Activated T-helper 1 cell treated with anti-CD3 and anti-CD28 coated beads, Interleukin-12 subunit alpha, Interleukin-12 subunit beta, Interleukin-2, Interleukin-4 antibody, amounts not matched to agents 30 ng/mL and 10 ng/mL and 1 ng/mL, durations not matched to agents 14 hours and 24 hours and 36 hours (primary cell): ENCODE data around the gene FAM240A. TPM values are rescaled to one million over a fixed set of nuclear protein-coding genes. Genes with fewer than 3 reads are reported as not detected.
"Not testable (repeated sequence)": the region's sequence is repeated elsewhere in the genome, so short reads cannot be mapped to it uniquely, and the experiment has no call there.

Source experiments
- DNase-seq: peaks from one replicate; pipeline ENCODE4 v3.0.0; 2021; ENCODE audit warnings: low spot score
- H3K27ac Mint-ChIP-seq: one replicate; pipeline ENCODE4 v1.8.0; 2021; ENCODE audit warnings: mild to moderate bottlenecking, mixed read lengths
- H3K27me3 Mint-ChIP-seq: one replicate; pipeline ENCODE4 v1.8.0; 2022; ENCODE audit warnings: mild to moderate bottlenecking, moderate library complexity, mixed read lengths; ENCODE audit not compliant: insufficient read depth
- H3K36me3 Mint-ChIP-seq: one replicate; pipeline ENCODE4 v1.8.0; 2021; ENCODE audit warnings: low read depth, mixed read lengths
- H3K4me1 Mint-ChIP-seq: one replicate; pipeline ENCODE4 v1.8.0; 2021; ENCODE audit warnings: low read depth, mixed read lengths
- H3K4me3 Mint-ChIP-seq: one replicate; pipeline ENCODE4 v1.8.0; 2021; ENCODE audit warnings: mild to moderate bottlenecking, moderate library complexity, mixed read lengths
- H3K9me3 Mint-ChIP-seq: one replicate; pipeline ENCODE4 v1.8.0; 2021; ENCODE audit warnings: mixed read lengths
- intact Hi-C: fragments of 100-400 bp; cut with micrococcal nuclease; formaldehyde crosslinking; loops from one replicate; pipeline ENCODE4 v1.15.1; 2024
- total RNA-seq: library from RNA; stranded (reverse); gene quantifications from 2 replicates; pipeline ENCODE4 v1.2.3, GENCODE V29; 2022

FAM240A gene
- total RNA-seq, 1 donor from 2014 or later, result not detected

- H3K4me3 Mint-ChIP-seq, H3K36me3 Mint-ChIP-seq, intact Hi-C loops, DNase-seq, H3K9me3 Mint-ChIP-seq, H3K4me1 Mint-ChIP-seq, H3K27ac Mint-ChIP-seq: not testable (repeated sequence)
- peaks cover 18% of the 10 kb centered on the region for H3K27me3 Mint-ChIP-seq
These were observed 34.6 kb upstream of the FAM240A start for GRCh38 chr3:46577580-46578249.

- no peaks in the 10 kb centered on the region for H3K4me1 Mint-ChIP-seq
- DNase-seq, result no peak
- intact Hi-C loops, result no loop called here
- no peaks in the 10 kb centered on the region for H3K36me3 Mint-ChIP-seq
- peaks cover 18% of the 10 kb centered on the region for H3K27me3 Mint-ChIP-seq
- no peak overlapping the region for H3K27ac Mint-ChIP-seq
- no peaks in the 10 kb centered on the region for H3K9me3 Mint-ChIP-seq
- no peak overlapping the region for H3K4me3 Mint-ChIP-seq
These were observed 33.2 kb upstream of the FAM240A start for GRCh38 chr3:46578973-46579755.

DNA sequence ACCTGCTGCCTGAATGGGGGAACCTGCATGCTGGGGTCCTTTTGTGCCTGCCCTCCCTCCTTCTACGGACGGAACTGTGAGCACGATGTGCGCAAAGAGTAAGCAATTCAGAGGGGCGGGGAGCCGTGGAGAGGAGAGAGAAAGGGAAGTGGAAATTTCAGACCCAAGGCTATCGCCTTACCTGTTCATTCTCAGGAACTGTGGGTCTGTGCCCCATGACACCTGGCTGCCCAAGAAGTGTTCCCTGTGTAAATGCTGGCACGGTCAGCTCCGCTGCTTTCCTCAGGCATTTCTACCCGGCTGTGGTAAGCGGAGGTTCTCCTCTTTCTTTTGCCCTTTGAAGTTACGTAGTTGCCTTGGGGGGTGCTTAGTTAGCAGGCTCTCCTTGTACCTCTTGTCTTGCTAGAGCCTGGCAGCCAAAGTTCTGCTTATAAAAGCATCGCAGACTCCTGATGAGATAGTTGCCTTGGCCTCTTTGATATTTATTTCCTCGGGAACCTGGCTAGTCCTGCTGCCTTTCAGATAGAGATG, 32.5 kb upstream of the FAM240A start:
- Mint-ChIP-seq H3K4me3 (no peak overlapping the region), H3K9me3 (no peaks in the 10 kb centered on the region), H3K27ac (no peak overlapping the region), H3K27me3 (peaks cover 18% of the 10 kb centered on the region), H3K36me3 (no peaks in the 10 kb centered on the region), H3K4me1 (no peaks in the 10 kb centered on the region)
- no peak for DNase-seq
- intact Hi-C loops, result no loop called here

DNA sequence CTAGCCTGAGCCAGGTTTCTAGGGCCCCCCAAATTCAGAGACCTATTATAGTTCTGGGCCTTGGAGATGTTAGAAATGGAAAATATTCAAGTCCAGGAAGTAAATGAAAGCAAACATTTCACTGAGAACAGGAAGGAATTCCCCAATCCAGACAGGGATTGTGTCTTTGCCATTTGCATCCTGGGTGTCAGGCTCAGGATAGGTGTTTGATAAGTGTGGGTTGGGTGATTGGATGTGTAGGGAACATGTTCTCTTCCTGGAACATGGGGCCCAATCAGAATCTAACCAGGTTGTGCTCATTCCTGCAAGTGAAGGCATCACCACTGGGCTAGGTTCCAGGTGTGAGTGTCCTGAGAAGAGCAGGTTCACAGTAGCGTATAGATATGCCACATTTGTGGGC, 31.6 kb upstream of the FAM240A start:
- H3K4me3 Mint-ChIP-seq, result no peak overlapping the region
- H3K36me3 Mint-ChIP-seq, result no peaks in the 10 kb centered on the region
- H3K27me3 Mint-ChIP-seq, result peaks cover 15% of the 10 kb centered on the region
- no peaks in the 10 kb centered on the region for H3K9me3 Mint-ChIP-seq
- intact Hi-C loops, result no loop called here
- H3K4me1 Mint-ChIP-seq, result no peaks in the 10 kb centered on the region
- no peak for DNase-seq
- H3K27ac Mint-ChIP-seq, result no peak overlapping the region

- Mint-ChIP-seq H3K36me3 (no peaks in the 10 kb centered on the region), H3K27me3 (peaks cover 18% of the 10 kb centered on the region), H3K4me3 (no peak overlapping the region), H3K9me3 (no peaks in the 10 kb centered on the region), H3K27ac (no peak overlapping the region), H3K4me1 (no peaks in the 10 kb centered on the region)
- DNase-seq, result no peak
- intact Hi-C loops, result no loop called here
These were observed 27.5 kb upstream of the FAM240A start for GRCh38 chr3:46584598-46585467.

DNA sequence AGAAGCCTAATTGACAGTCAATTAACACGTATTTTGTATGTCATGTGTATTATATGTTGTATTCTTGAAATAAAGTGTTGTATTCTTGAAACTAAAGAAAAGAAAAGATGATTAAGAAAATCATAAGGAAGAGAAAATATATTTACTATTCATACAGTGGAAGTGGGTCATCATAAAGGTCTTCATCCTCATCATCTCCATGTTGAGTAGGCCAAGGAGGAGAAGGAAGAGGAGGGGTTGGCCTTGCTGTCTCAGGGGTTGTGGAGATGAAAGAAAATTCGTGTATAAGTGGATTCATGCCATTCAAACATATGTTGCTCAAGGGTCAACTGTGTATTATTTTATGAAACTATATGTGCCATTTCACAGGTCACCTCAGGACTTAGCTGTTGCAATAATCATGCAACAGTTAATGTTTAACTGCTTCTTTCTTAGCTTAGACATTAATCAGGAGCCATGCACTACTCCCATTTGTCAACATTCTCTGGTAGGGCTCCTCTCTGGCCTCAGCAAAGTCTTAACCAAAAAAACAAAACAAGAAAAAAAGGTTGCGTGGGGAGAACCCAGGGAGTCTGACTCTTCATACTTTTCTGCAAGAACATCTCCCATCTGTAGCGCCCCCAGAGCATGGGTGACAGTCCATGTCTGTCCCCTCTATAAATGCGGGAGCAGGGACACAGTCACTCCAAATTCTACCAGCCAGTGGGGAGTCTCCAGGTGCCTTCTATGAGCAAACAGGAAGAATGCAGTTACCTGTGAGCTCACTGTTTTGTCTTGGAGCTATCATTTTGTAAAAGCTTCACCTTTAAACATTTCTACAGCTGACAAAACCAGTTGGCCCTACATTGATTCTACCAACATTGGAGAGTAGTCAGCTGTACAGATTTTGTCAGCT, 26.3 kb upstream of the FAM240A start:
- Mint-ChIP-seq H3K9me3 (no peaks in the 10 kb centered on the region), H3K36me3 (no peaks in the 10 kb centered on the region), H3K4me1 (no peaks in the 10 kb centered on the region), H3K4me3 (no peak overlapping the region), H3K27me3 (peaks cover 20% of the 10 kb centered on the region), H3K27ac (no peak overlapping the region)
- DNase-seq, result no peak
- intact Hi-C loops, result no loop called here

- H3K4me1 Mint-ChIP-seq, result no peaks in the 10 kb centered on the region
- no peak overlapping the region for H3K4me3 Mint-ChIP-seq
- H3K27me3 Mint-ChIP-seq, result peaks cover 22% of the 10 kb centered on the region
- H3K27ac Mint-ChIP-seq, result no peak overlapping the region
- no peak for DNase-seq
- no peaks in the 10 kb centered on the region for H3K36me3 Mint-ChIP-seq
- intact Hi-C loops, result no loop called here
- H3K9me3 Mint-ChIP-seq, result no peaks in the 10 kb centered on the region
These were observed 25.5 kb upstream of the FAM240A start for GRCh38 chr3:46586738-46587246.

- DNase-seq, H3K27ac Mint-ChIP-seq, H3K4me3 Mint-ChIP-seq, H3K9me3 Mint-ChIP-seq, H3K36me3 Mint-ChIP-seq, intact Hi-C loops, H3K4me1 Mint-ChIP-seq: not testable (repeated sequence)
- peaks cover 24% of the 10 kb centered on the region for H3K27me3 Mint-ChIP-seq
These were observed 25.1 kb upstream of the FAM240A start for GRCh38 chr3:46587268-46587667.

DNA sequence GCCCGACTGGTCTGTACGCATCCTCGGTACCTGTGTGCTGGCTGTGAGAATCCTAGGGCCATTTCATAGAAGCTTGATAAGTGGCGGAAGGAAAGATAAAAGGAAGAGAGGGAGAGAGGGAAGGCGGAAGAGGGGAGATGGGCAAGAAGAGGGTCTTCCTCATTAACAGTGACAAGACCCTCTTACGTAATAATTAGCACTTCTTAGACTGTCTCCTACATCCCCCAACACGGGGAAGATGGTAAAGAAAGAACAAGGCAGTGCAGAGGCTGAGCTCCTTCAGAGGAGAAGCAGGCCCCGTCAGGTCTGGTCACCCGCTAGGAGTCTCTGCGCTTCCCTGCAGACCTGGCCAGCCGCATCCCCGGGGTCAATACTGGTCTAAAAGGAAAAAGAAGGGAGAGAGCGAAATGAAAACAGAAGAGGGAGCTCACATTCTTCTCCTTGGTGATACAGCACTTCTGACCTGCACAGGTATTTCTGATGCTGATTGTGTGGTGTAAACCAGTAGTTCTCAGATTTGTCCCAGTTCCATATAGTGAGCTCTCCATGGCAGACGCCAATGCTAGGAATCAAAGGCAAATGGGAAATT, 19.0 kb upstream of the FAM240A start:
- intact Hi-C loops, result no loop called here
- Mint-ChIP-seq H3K36me3 (no peaks in the 10 kb centered on the region), H3K4me1 (no peaks in the 10 kb centered on the region), H3K9me3 (no peaks in the 10 kb centered on the region), H3K27ac (no peak overlapping the region), H3K27me3 (peaks cover 25% of the 10 kb centered on the region), H3K4me3 (no peak overlapping the region)
- no peak for DNase-seq

GRCh38 chr3:46593979-46594378, 18.3 kb upstream of the FAM240A start:
- H3K4me1 Mint-ChIP-seq, result no peaks in the 10 kb centered on the region
- H3K9me3 Mint-ChIP-seq, result no peaks in the 10 kb centered on the region
- no peaks in the 10 kb centered on the region for H3K36me3 Mint-ChIP-seq
- no peak overlapping the region for H3K27ac Mint-ChIP-seq
- peaks cover 29% of the 10 kb centered on the region for H3K27me3 Mint-ChIP-seq
- no peak for DNase-seq
- intact Hi-C loops, result no loop called here
- H3K4me3 Mint-ChIP-seq, result no peak overlapping the region

GRCh38 chr3:46594723-46595122, 17.6 kb upstream of the FAM240A start:
- no peak overlapping the region for H3K27ac Mint-ChIP-seq
- H3K9me3 Mint-ChIP-seq, result no peaks in the 10 kb centered on the region
- H3K36me3 Mint-ChIP-seq, result no peaks in the 10 kb centered on the region
- intact Hi-C loops, result no loop called here
- no peak overlapping the region for H3K4me3 Mint-ChIP-seq
- H3K4me1 Mint-ChIP-seq, result no peaks in the 10 kb centered on the region
- peaks cover 27% of the 10 kb centered on the region for H3K27me3 Mint-ChIP-seq
- no peak for DNase-seq
